Parathyroid adenoma (tissue), 2 donors: ENCODE results near the gene TBX2.

Experiments used
- H2AFZ ChIP-seq: fragments of 300-600 bp; sonication (generic); one replicate; pipeline ENCODE4 v1.7.0; 2017; ENCODE audit warnings: antibody characterized with exemption, mild to moderate bottlenecking
- H3K27ac ChIP-seq: fragments of 300-600 bp; sonication (generic); one replicate; pipeline ENCODE4 v1.7.0; 2017
- H3K27me3 ChIP-seq: fragments of 300-600 bp; sonication (generic); one replicate; pipeline ENCODE4 v1.7.0; 2017; ENCODE audit warnings: low read length; ENCODE audit not compliant: control insufficient read depth, insufficient read depth
- H3K36me3 ChIP-seq: fragments of 300-600 bp; sonication (generic); one replicate; pipeline ENCODE4 v1.7.0; 2017; ENCODE audit warnings: low read length; ENCODE audit not compliant: control insufficient read depth, insufficient read depth
- H3K4me1 ChIP-seq: fragments of 300-600 bp; sonication (generic); one replicate; pipeline ENCODE4 v1.7.0; 2017; ENCODE audit warnings: control low read depth
- H3K4me2 ChIP-seq: fragments of 300-600 bp; sonication (generic); one replicate; pipeline ENCODE4 v1.7.0; 2017; ENCODE audit warnings: low read length
- H3K4me3 ChIP-seq: fragments of 300-600 bp; sonication (generic); one replicate; pipeline ENCODE4 v1.7.0; 2017; ENCODE audit warnings: low read depth, low read length
- H3K79me2 ChIP-seq: fragments of 300-600 bp; sonication (generic); one replicate; pipeline ENCODE4 v1.7.0; 2017; ENCODE audit warnings: control low read depth
- H3K9ac ChIP-seq: fragments of 300-600 bp; sonication (generic); one replicate; pipeline ENCODE4 v1.7.0; 2017; ENCODE audit warnings: mild to moderate bottlenecking
- H3K9me3 ChIP-seq: fragments of 300-600 bp; sonication (generic); one replicate; pipeline ENCODE4 v1.7.0; 2017; ENCODE audit warnings: low read length; ENCODE audit not compliant: control insufficient read depth
- CTCF ChIP-seq: fragments of 300-600 bp; sonication (generic); IDR thresholded peaks from one replicate; pipeline ENCODE4 v1.7.0; 2017; ENCODE audit warnings: antibody characterized with exemption, mild to moderate bottlenecking
- donor health status: primary hyperparathyroidism.

The TBX2 gene

GRCh38 chr17:61449707-61450640 is 50.3 kb downstream of the TBX2 start:
- no peak for TF ChIP-seq CTCF
- no peaks in the 10 kb centered on the region for H3K4me1 ChIP-seq
- no peaks in the 10 kb centered on the region for H3K36me3 ChIP-seq
- no peaks in the 10 kb centered on the region for H3K79me2 ChIP-seq
- H3K9me3 ChIP-seq, result no peaks in the 10 kb centered on the region
- H3K27ac ChIP-seq, result no peak overlapping the region
- no peak overlapping the region for H3K4me2 ChIP-seq
- H3K4me3 ChIP-seq, result no peak overlapping the region
- H2AFZ ChIP-seq, result no peak overlapping the region
- H3K9ac ChIP-seq, result no peak overlapping the region
- peaks cover 35% of the 10 kb centered on the region for H3K27me3 ChIP-seq

GRCh38 chr17:61450641-61451537 is 51.2 kb downstream of the TBX2 start:
- H2AFZ ChIP-seq, result no peak overlapping the region
- H3K27ac ChIP-seq, result no peak overlapping the region
- H3K36me3 ChIP-seq, result no peaks in the 10 kb centered on the region
- H3K27me3 ChIP-seq, result peaks cover 42% of the 10 kb centered on the region
- TF ChIP-seq CTCF, result no peak
- no peaks in the 10 kb centered on the region for H3K79me2 ChIP-seq
- no peak overlapping the region for H3K4me3 ChIP-seq
- no peaks in the 10 kb centered on the region for H3K4me1 ChIP-seq
- no peaks in the 10 kb centered on the region for H3K9me3 ChIP-seq
- H3K9ac ChIP-seq, result no peak overlapping the region
- H3K4me2 ChIP-seq, result no peak overlapping the region

- Histone ChIP-seq H3K79me2 (no peaks in the 10 kb centered on the region), H3K4me3 (no peak overlapping the region), H3K27me3 (peaks cover 48% of the 10 kb centered on the region), H2AFZ (peak overlapping the region; percentile 55), H3K9ac (no peak overlapping the region), H3K4me2 (peak overlapping the region; percentile 43), H3K36me3 (no peaks in the 10 kb centered on the region), H3K27ac (no peak overlapping the region), H3K4me1 (no peaks in the 10 kb centered on the region), H3K9me3 (no peaks in the 10 kb centered on the region)
- no peak for TF ChIP-seq CTCF
These were observed 52.1 kb downstream of the TBX2 start for GRCh38 chr17:61451538-61452300.

- Histone ChIP-seq H3K9ac (no peak within 1 kb of the TSS), H3K36me3 (no peaks in the 10 kb centered on the region)
- no peak for TF ChIP-seq CTCF
These were observed 53.0 kb downstream of the TBX2 start, which contains the start of gene TBX4 for GRCh38 chr17:61452301-61453290. Gene TBX4, plus strand, starts transcription at chr17:61452422. Its CDS starts 4,069 bp downstream, at chr17:61456491.

More at GRCh38 chr17:61452301-61453290, 53.0 kb downstream of the TBX2 start, which contains the start of gene TBX4:
- Histone ChIP-seq H3K9me3 (no peaks in the 10 kb centered on the region), H3K27ac (no peak within 1 kb of the TSS), H3K4me1 (no peaks in the 10 kb centered on the region), H2AFZ (peak within 1 kb of the TSS; percentile 55), H3K79me2 (no peaks in the 10 kb centered on the region), H3K27me3 (peaks cover 57% of the 10 kb centered on the region), H3K4me2 (peak within 1 kb of the TSS; percentile 43), H3K4me3 (no peak within 1 kb of the TSS)
